Left colon (tissue), 2 donors: ENCODE results near the gene TNFRSF8. TPM values are rescaled to one million over a fixed set of nuclear protein-coding genes. Genes with fewer than 3 reads are reported as not detected.

Experiments used
- ATAC-seq: fragments of 200-7000 bp; cut with Tn5 transposase; one replicate; pipeline ENCODE4 v1.9.1; 2020; ENCODE audit warnings: mild to moderate bottlenecking, moderate library complexity
- DNase-seq, 2 donors: peaks; one replicate each; pipeline ENCODE4 v3.0.0-alpha.2; 2020
- intact Hi-C, 2 donors: fragments of 100-400 bp; cut with DNase I in 1 of 2; cut with micrococcal nuclease in 1 of 2; formaldehyde crosslinking; loops; one replicate each; pipeline versions ENCODE4 v1.11.2 to v1.14.0; 2022; cut with DNase I, micrococcal nuclease
- total RNA-seq, 2 donors: library from RNA; stranded (reverse); fragmentation: NEBNext Ultra II Directional; extraction: Animal tissue kit (Norgen Biotek cat#: 25700); gene quantifications; one replicate each; pipeline ENCODE4 v1.2.1, GENCODE V29; 2021
- donor health status: DM: no; HTN: no; CAD: no.
- donor health status: DM: yes; HTN: yes; CAD: no.

Gene TNFRSF8
- total RNA-seq, 2 donors from 2014 or later = 0.15 to 0.25 TPM

GRCh38 chr1:12129624-12130023 lies 66.5 kb downstream of the TNFRSF8 start:
- ATAC-seq (no peak), DNase-seq (no peak)
- intact Hi-C loops = loop anchor here in 1 of 2 donors (5.0 kb wide), 1 partner anchor 78 kb away; no protein-coding TSS in a partner anchor

GRCh38 chr1:12130466-12131130 lies 67.5 kb downstream of the TNFRSF8 start:
- peak in 1 of 2 donors; percentile 26 for DNase-seq
- ATAC-seq = no peak
- intact Hi-C loops = no loop called here

DNA sequence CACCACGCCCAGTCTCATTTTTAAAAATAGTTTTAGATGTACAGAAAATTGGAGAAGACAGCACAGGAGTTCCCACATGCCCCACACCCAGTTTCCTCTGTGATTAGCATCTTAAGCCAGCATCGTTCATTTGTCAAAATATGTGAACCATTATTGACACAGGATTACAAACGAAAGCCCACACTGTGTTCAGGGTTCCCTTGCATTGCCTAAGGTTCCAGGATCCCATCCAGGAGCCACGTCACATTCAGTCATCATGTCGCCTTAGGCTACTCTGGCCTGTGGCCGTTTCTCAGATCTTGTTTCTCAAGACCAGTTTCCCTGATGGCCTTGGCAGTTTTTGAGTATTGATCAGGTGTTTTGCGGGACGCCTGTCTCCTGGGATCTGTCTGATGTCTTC lies 69.0 kb downstream of the TNFRSF8 start:
- ATAC-seq = no peak
- no peak for DNase-seq
- intact Hi-C loops = no loop called here

DNA sequence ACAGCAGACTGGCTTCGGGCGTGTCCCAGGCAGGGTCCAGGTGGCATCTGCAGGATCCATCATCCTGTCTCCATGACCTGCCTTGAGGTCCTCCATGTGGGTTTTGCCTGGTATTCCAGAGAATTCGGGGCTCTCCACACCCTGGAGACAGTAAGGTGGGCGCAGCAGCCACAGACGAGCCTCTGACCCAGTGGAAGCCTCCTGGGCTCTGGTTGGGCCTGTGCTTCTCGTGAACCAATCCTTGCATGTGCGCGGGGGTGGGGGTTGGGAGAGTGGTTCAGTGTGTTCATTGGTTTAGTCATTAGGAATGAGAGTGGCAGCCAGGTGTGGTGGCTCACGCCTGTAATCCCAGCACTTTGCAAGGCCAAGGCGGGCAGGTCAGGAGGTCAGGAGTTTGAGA lies 71.6 kb downstream of the TNFRSF8 start:
- intact Hi-C loops = no loop called here
- ATAC-seq (no peak), DNase-seq (no peak)

GRCh38 chr1:12135612-12136011 lies 72.5 kb downstream of the TNFRSF8 start:
- ATAC-seq (no peak), DNase-seq (no peak)
- intact Hi-C loops = no loop called here

GRCh38 chr1:12136916-12137610 lies 74.0 kb downstream of the TNFRSF8 start:
- intact Hi-C loops = no loop called here
- DNase-seq (no peak), ATAC-seq (no peak)

- no peak for DNase-seq
- no peak for ATAC-seq
- intact Hi-C loops = no loop called here
These were observed 75.4 kb downstream of the TNFRSF8 start for GRCh38 chr1:12138196-12139168.

DNA sequence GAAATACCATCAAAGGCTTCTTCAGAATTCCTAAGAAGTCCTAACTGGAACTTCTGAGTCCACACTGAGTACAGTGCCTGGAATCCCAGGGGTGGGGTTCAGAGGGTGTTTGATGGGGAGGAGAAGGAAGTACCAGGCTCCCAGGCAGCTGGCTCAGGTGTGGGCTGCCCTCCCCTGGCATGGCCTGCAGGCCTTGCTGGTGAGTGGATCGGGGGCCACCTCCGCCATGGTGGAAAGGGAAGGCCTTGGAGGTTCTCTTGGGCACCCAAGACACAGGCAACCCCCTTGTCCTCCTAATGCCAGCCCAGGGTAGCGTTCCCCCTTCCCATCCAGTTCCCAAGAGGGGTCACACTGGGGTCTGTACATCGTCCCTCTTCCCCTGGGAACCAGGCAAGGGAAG lies 76.9 kb downstream of the TNFRSF8 start:
- no peak for ATAC-seq
- DNase-seq = no peak
- intact Hi-C loops = no loop called here

- ATAC-seq = no peak
- intact Hi-C loops = no loop called here
These were observed 77.5 kb downstream of the TNFRSF8 start for GRCh38 chr1:12140515-12141162.

DNA sequence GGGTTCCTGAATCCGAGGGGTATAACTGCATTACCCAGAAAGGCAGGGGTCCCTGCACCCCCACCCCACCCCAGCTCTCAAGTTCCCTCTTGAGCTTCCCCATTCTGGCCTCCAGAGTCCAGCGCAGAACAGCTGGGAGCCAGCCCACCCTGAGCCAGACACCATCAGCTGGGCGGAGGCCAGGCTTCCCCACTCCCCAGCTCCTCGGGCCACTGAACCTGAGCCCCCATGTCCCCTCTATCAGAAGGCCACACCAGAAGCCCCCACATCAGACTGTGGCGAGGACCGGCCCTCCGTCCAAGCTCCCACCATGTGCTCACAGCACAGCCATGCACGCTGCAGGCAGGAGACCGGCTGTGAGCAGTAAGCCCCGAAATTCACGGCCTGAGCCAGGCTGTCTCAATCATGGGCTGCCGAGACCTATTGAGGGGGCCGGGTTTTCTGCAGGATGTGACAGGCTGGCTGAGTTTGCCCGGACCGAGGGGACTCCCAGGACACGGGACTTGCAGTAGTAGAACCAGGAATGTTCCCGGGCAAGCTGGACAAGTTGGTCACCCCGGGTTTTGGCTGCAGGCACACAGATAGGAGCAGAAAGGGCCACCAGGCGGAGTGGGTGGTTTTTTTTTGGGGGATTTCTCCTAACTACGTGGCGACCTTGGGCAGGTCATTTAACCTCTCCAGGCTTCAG lies 78.2 kb downstream of the TNFRSF8 start:
- DNase-seq (no peak), ATAC-seq (no peak)
- intact Hi-C loops = no loop called here

More at GRCh38 chr1:12140515-12141162, 77.5 kb downstream of the TNFRSF8 start:
- DNase-seq = no peak

- ATAC-seq (no peak), DNase-seq (no peak)
- intact Hi-C loops = no loop called here
These were observed 79.2 kb downstream of the TNFRSF8 start for GRCh38 chr1:12142141-12142823.

- peak in 1 of 2 donors; percentile 55 for DNase-seq
- ATAC-seq = no peak
- intact Hi-C loops = no loop called here
These were observed 80.0 kb downstream of the TNFRSF8 start for GRCh38 chr1:12142891-12143630.

- ATAC-seq (peak; percentile 63), DNase-seq (peak; percentile 73 to 86)
- intact Hi-C loops = no loop called here
These were observed 80.6 kb downstream of the TNFRSF8 start for GRCh38 chr1:12143631-12144155.

- intact Hi-C loops = no loop called here
- peak; percentile 64 for ATAC-seq
- DNase-seq = peak; percentile 63 to 72
These were observed 81.1 kb downstream of the TNFRSF8 start for GRCh38 chr1:12144236-12144635.

- ATAC-seq = no peak
- intact Hi-C loops = no loop called here
These were observed 81.9 kb downstream of the TNFRSF8 start for GRCh38 chr1:12144969-12145368.

GRCh38 chr1:12145616-12146342 lies 82.7 kb downstream of the TNFRSF8 start:
- no peak for DNase-seq
- no peak for ATAC-seq
- intact Hi-C loops = no loop called here

More at GRCh38 chr1:12144969-12145368, 81.9 kb downstream of the TNFRSF8 start:
- no peak for DNase-seq
